Keratinocyte (primary cell): ENCODE data around the gene FAM174B.

Source experiments
- EZH2 ChIP-seq: IDR thresholded peaks from one replicate; pipeline ENCODE4 v1.6.1; 2012; ENCODE audit warnings: inconsistent platforms, mild to moderate bottlenecking, low read length, moderate library complexity
- TF ChIP-seq, protein P1 (sequence below), 3 experiments: IDR thresholded peaks in 1 of 3; conservative IDR thresholded peaks in 1 of 3; optimal IDR thresholded peaks in 1 of 3; 2 replicates in 2 of 3; 3 replicates in 1 of 3; pipeline versions ENCODE3 to v1.5.1; 2011; ENCODE audit warnings: low read length in 3 of 3, mild to moderate bottlenecking in 3 of 3, moderate library complexity in 2 of 3, control low read depth in 1 of 3, inconsistent platforms in 1 of 3; ENCODE audit not compliant: insufficient read depth in 2 of 3; ENCODE audit errors: extremely low read depth in 1 of 3

DNA sequence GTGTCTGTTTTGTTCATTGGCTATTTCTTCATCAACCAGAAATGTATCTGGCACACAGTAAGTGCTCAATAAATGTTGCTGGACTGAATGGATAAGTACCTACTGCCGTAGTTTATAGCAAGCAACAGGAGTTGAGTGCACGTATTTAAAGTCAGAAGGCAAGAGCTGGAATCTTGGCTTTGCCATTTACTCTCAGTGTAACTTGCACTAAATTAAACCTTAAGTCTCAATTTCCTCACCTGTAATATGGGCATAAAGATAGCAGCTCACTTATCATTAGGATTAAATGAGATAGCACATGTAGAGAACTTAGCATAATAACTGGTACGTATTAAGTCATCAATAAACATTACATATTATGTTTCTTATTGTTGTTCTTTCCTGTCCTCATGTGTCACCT lies 13.0 kb upstream of the FAM174B start:
- TF ChIP-seq, protein P1, sequence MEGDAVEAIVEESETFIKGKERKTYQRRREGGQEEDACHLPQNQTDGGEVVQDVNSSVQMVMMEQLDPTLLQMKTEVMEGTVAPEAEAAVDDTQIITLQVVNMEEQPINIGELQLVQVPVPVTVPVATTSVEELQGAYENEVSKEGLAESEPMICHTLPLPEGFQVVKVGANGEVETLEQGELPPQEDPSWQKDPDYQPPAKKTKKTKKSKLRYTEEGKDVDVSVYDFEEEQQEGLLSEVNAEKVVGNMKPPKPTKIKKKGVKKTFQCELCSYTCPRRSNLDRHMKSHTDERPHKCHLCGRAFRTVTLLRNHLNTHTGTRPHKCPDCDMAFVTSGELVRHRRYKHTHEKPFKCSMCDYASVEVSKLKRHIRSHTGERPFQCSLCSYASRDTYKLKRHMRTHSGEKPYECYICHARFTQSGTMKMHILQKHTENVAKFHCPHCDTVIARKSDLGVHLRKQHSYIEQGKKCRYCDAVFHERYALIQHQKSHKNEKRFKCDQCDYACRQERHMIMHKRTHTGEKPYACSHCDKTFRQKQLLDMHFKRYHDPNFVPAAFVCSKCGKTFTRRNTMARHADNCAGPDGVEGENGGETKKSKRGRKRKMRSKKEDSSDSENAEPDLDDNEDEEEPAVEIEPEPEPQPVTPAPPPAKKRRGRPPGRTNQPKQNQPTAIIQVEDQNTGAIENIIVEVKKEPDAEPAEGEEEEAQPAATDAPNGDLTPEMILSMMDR (optimal IDR thresholded peaks at IDR 0.05 in 1 of 3, IDR thresholded peaks at IDR 0.05 in 1 of 3, conservative IDR thresholded peaks at IDR 0.05 in 1 of 3; ENCODE audit: extremely low read depth in 1 of 3, insufficient read depth in 2 of 3, low read length in 3 of 3) = no peak
- TF ChIP-seq EZH2 = no peak
